A549 (cell line): Measurements from ENCODE around the gene RAB11FIP4. TPM values are rescaled to one million over a fixed set of nuclear protein-coding genes. Genes with fewer than 3 reads are reported as not detected.

ENCODE experiments used
- ATAC-seq, 2 experiments: fragments of 200-7000 bp in 1 of 2; fragments of >200 bp in 1 of 2; cut with Nextera tagmentation in 1 of 2; cut with Tn5 transposase in 1 of 2; 3 replicates each; pipeline versions ENCODE4 v1.8.0 to v1.9.1; 2018 to 2020; ENCODE audit warnings: mild to moderate bottlenecking in 1 of 2, moderate library complexity in 1 of 2
- CTCF ChIA-PET: fragments of 300-600 bp; sonication (Branson Sonifier 250); formaldehyde crosslinking; extraction: SDS; loops from one replicate; lab custom pipeline; 2021; ENCODE audit warnings: antibody characterized with exemption, inconsistent platforms; lab: Yijun Ruan, JAX
- POLR2A ChIA-PET: fragments of 350-600 bp; formaldehyde crosslinking; extraction: SDS; loops from one replicate; lab custom pipeline; 2021; ENCODE audit warnings: antibody characterized with exemption, inconsistent platforms; lab: Yijun Ruan, JAX
- DNase-seq, 2 experiments: peaks; one replicate each; pipeline versions ENCODE4 v3.0.0 to v3.0.0-alpha.2; 2011 to 2016; ENCODE audit warnings: low read depth in 1 of 2, low spot score in 1 of 2
- FAIRE-seq: peaks from 2 replicates; lab custom pipeline; 2011; peaks lifted over from hg19 to GRCh38; lab: Jason Lieb, UNC
- H3K27ac ChIP-seq, 2 experiments: fragments of >200 bp; sonication (Bioruptor Twin); formaldehyde crosslinking; 3 replicates each; pipeline ENCODE4 v1.5.1; 2016 to 2017
- H3K4me1 ChIP-seq: fragments of >200 bp; sonication (Bioruptor Twin); formaldehyde crosslinking; 3 replicates; pipeline ENCODE4 v1.6.1; 2016
- H3K4me2 ChIP-seq: fragments of >200 bp; sonication (Bioruptor Twin); formaldehyde crosslinking; 3 replicates; pipeline ENCODE4 v1.6.1; 2016
- H3K4me3 ChIP-seq: fragments of >200 bp; sonication (Bioruptor Twin); formaldehyde crosslinking; 3 replicates; pipeline ENCODE4 v1.5.1; 2016
- H3K9me3 ChIP-seq: fragments of >200 bp; sonication (Bioruptor Twin); formaldehyde crosslinking; 3 replicates; pipeline ENCODE4 v1.6.1; 2016
- BHLHE40 ChIP-seq: IDR thresholded peaks from 2 replicates; pipeline ENCODE4 v1.6.1; 2012; ENCODE audit warnings: low read depth, low read length, inconsistent platforms
- CHD2 ChIP-seq: fragments of 150-350 bp; IDR thresholded peaks from 2 replicates; pipeline ENCODE4 v1.6.1; 2014; ENCODE audit warnings: low read length; ENCODE audit not compliant: partially characterized antibody
- EHF ChIP-seq: fragments of 250-450 bp; sonication (Bioruptor Pico); IDR thresholded peaks from 2 replicates; pipeline ENCODE4 v1.5.0; 2020; ENCODE audit warnings: mild to moderate bottlenecking
- GATA3 ChIP-seq: IDR thresholded peaks from 2 replicates; pipeline ENCODE4 v1.6.1; 2012; ENCODE audit warnings: borderline replicate concordance
- HDAC2 ChIP-seq: fragments of 200-600 bp; sonication (generic); IDR thresholded peaks from 2 replicates; pipeline ENCODE4 v1.6.1; 2016
- HEYL ChIP-seq: fragments of 250-450 bp; sonication (Bioruptor Pico); IDR thresholded peaks from 2 replicates; pipeline ENCODE4 v1.8.0; 2021; ENCODE audit warnings: mild to moderate bottlenecking, moderate library complexity
- NFE2L2 ChIP-seq: fragments of 150-350 bp; conservative IDR thresholded peaks from 2 replicates; pipeline ENCODE4 v1.6.1; 2014; ENCODE audit warnings: low read length
- NR3C1 ChIP-seq: fragments of >200 bp; sonication (Bioruptor Twin); formaldehyde crosslinking; IDR thresholded peaks from 3 replicates; pipeline ENCODE4 v1.6.1; 2017
- PHF8 ChIP-seq: fragments of 200-600 bp; sonication (generic); IDR thresholded peaks from 2 replicates; pipeline ENCODE4 v1.6.1; 2016; ENCODE audit warnings: low read depth, mild to moderate bottlenecking, antibody characterized with exemption, moderate library complexity, borderline replicate concordance
- RARB ChIP-seq: fragments of 250-450 bp; sonication (Bioruptor Pico); IDR thresholded peaks from 2 replicates; pipeline ENCODE4 v1.8.0; 2021; ENCODE audit warnings: mild to moderate bottlenecking, moderate library complexity
- RNF2 ChIP-seq: fragments of 200-600 bp; sonication (generic); IDR thresholded peaks from 2 replicates; pipeline ENCODE4 v1.6.1; 2016; ENCODE audit warnings: low read depth, mild to moderate bottlenecking, antibody characterized with exemption, moderate library complexity, borderline replicate concordance
- SREBF2 ChIP-seq: fragments of 450-650 bp; IDR thresholded peaks from 2 replicates; pipeline ENCODE4 v1.6.1; 2014; ENCODE audit warnings: mild to moderate bottlenecking, moderate library complexity
- ZFP36 ChIP-seq: fragments of 450-650 bp; IDR thresholded peaks from 2 replicates; pipeline ENCODE4 v1.6.1; 2014; ENCODE audit warnings: borderline replicate concordance; ENCODE audit not compliant: partially characterized antibody
- ZNF302 ChIP-seq: fragments of 250-450 bp; sonication (Bioruptor Pico); IDR thresholded peaks from 2 replicates; pipeline ENCODE4 v1.9.0; 2021; ENCODE audit warnings: inconsistent platforms, mild to moderate bottlenecking, moderate library complexity
- ZSCAN20 ChIP-seq: fragments of 250-450 bp; sonication (Bioruptor Pico); IDR thresholded peaks from 2 replicates; pipeline ENCODE4 v1.8.0; 2022; ENCODE audit warnings: mild to moderate bottlenecking, moderate library complexity
- WGBS: methylation state at CpG from one replicate; pipeline ENCODE4 v1.1.6; 2017; ENCODE audit errors: missing lambda C conversion rate; 5-methylcytosine and 5-hydroxymethylcytosine counted together
- polyA plus RNA-seq, 4 experiments: library from polyadenylated mRNA; depleted of rRNA in 3 of 4; stranded (reverse); fragments of >200 nt; fragmentation: RNase III in 1 of 4; extraction: RNeasy Plus Mini Kit Qiagen cat#74134 plus additional on column Dnase treatment in 1 of 4; gene quantifications; 2 replicates in 3 of 4; 3 replicates in 1 of 4; pipeline ENCODE4 v1.2.3, GENCODE V29; 2011 to 2017
- TF ChIP-seq, protein P1 (sequence below): fragments of >200 bp; sonication (Bioruptor Twin); formaldehyde crosslinking; IDR thresholded peaks from 3 replicates; pipeline ENCODE4 v1.6.1; 2016

The RAB11FIP4 gene
- polyA plus RNA-seq, 2 of the 4 experiments (the other 2 are of a cell fraction): 1.9 to 3.5 TPM

DNA sequence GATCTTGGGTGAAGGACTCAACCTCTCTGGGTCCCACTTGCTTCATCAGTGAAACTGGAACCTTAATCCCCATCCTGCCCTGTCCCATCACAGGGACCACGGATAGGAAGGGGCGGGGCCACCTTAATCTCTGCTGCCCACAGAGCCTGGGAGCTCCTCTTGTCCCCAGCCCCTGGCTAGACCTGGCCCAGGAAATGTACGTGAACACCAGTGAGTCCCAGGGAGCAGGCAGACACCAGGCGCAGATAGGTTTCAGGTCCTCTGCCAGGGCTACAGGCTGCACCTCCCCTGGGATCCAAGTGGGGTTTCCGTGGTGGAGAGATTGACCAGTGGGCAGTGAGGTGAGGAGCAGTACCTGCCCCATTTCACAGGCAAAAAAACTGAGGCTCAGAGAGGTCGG lies 21.0 kb downstream of the RAB11FIP4 start:
- no peak for DNase-seq
- FAIRE-seq: no peak
- CTCF ChIA-PET: interaction anchor here (1.6 to 5.7 kb wide), 3 partner anchors 9 to 430 kb away, joined by 3 to 29 read pairs (median 6); no protein-coding TSS in a partner anchor
- TF ChIP-seq EHF (CRISPR knock-in tag) (no peak), ZFP36 (no peak), NR3C1 (no peak), SREBF2 (no peak)
- Histone ChIP-seq H3K4me2 (no peak overlapping the region), H3K9me3 (no peaks in the 10 kb centered on the region), H3K27ac (no peak overlapping the region), H3K4me1 (no peaks in the 10 kb centered on the region), H3K4me3 (no peak overlapping the region)
- WGBS: 40% methylated on average over 6 of the region's 6 CpGs
- POLR2A ChIA-PET: no interaction called here
- no peak for ATAC-seq

DNA sequence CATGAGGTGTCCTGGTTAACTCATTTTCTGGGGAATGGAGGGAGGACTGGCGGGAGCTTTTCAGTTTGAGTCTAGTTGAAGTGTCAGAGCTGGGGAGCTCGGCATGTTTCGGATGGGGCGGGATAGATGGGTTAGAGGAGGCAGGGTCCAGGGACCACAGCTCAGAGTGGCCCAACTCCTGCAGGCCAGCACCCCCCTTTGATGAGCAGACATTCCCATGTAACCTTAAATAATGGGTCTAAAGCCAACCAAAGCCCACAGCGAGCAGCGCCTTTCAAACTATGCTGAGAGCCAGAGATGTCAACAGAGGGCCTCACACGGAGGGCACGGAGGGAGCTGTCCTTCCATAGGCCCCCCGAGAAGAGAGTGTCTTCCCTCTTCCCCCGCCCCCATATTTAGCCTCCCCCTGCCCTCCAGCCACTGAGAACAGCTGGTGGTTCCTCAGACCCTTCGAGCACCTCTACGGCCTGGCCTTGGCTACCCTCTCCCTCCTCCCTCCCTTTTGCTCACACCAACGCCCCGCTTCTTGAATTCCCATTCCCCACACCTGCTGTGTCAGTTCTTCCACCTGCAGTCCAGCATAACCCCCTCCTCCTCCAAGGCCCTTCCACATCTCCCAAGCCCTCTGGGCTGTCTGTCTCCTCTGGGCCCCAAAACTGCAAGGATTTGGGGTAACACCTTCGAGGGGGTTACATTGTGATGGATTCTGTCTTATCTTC lies 21.8 kb downstream of the RAB11FIP4 start:
- no peaks in the 10 kb centered on the region for H3K4me1 ChIP-seq
- WGBS: 77% methylated on average over 14 of the region's 15 CpGs
- no peak overlapping the region for H3K4me2 ChIP-seq
- H3K9me3 ChIP-seq: no peaks in the 10 kb centered on the region
- TF ChIP-seq GATA3 (no peak), RARB (CRISPR knock-in tag) (no peak), CHD2 (no peak), NFE2L2 (no peak), PHF8 (no peak)
- TF ChIP-seq, protein P1, sequence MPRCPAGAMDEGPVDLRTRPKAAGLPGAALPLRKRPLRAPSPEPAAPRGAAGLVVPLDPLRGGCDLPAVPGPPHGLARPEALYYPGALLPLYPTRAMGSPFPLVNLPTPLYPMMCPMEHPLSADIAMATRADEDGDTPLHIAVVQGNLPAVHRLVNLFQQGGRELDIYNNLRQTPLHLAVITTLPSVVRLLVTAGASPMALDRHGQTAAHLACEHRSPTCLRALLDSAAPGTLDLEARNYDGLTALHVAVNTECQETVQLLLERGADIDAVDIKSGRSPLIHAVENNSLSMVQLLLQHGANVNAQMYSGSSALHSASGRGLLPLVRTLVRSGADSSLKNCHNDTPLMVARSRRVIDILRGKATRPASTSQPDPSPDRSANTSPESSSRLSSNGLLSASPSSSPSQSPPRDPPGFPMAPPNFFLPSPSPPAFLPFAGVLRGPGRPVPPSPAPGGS: no peak
- ATAC-seq: no peak
- CTCF ChIA-PET: interaction anchor here (1.6 to 5.9 kb wide), 5 partner anchors 9 to 429 kb away, joined by 3 to 29 read pairs (median 6); no protein-coding TSS in a partner anchor
- POLR2A ChIA-PET: no interaction called here
- H3K4me3 ChIP-seq: no peak overlapping the region
- H3K27ac ChIP-seq: no peak overlapping the region
- no peak for DNase-seq
- FAIRE-seq: no peak

DNA sequence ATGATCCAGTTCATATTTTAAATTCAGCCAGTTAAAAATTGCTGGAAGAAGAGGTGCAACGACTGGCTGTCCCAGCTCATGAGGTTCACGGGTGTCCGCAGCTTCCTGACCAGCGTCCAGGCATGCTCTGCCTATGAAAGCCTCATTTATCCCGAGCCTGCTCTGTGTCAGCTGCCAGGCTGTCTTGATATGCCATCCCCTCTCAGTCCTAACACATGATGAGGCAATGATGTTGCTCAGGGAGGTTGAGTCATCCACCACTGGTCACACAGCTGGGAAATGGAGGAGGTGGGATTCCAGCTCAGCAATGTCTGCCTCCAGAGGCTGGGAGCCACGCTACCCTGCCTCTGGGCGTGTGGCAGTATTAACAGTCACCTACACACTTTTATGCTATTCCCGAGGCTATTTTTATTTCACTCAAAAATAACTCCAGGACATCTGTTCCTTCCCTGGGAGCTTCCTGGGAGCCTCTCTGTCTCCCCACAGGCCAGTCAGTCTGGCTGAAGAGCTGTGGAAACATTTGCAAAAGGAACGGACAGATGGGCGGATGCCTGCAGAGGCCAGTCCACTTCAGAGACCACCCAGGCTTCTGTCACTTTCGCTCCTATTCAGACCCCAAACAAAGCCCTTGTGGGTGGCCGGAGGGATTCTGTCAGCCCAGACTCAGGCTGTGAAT lies 22.5 kb downstream of the RAB11FIP4 start:
- ChIA-PET CTCF (interaction anchor here (1.6 to 5.9 kb wide), 5 partner anchors 11 to 111 kb away, joined by 3 to 29 read pairs (median 4); no protein-coding TSS in a partner anchor), POLR2A (no interaction called here)
- ATAC-seq (peak in 1 of 2 experiments; percentile 34; a peak in 3 of 6 replicates), FAIRE-seq (no peak), DNase-seq (no peak)
- TF ChIP-seq ZNF302 (CRISPR knock-in tag) (no peak), HEYL (CRISPR knock-in tag) (no peak)
- no peak overlapping the region for H3K27ac ChIP-seq
- H3K4me1 ChIP-seq: no peaks in the 10 kb centered on the region; the same call in 2 of the 3 replicates
- no peak overlapping the region for H3K4me2 ChIP-seq
- H3K4me3 ChIP-seq: no peak overlapping the region
- no peaks in the 10 kb centered on the region for H3K9me3 ChIP-seq
- 57% methylated on average over 12 of the region's 12 CpGs for WGBS

- Histone ChIP-seq H3K4me1 (no peaks in the 10 kb centered on the region; the same call in 2 of the 3 replicates), H3K27ac (no peak overlapping the region), H3K4me3 (no peak overlapping the region), H3K4me2 (no peak overlapping the region), H3K9me3 (no peaks in the 10 kb centered on the region)
- no peak for DNase-seq
- FAIRE-seq: no peak
- 80% methylated on average over 5 of the region's 6 CpGs for WGBS
- no peak for ATAC-seq
- TF ChIP-seq ZSCAN20: no peak
- TF ChIP-seq HDAC2: no peak
- no peak for TF ChIP-seq RNF2
- TF ChIP-seq BHLHE40: no peak
- POLR2A ChIA-PET: no interaction called here
- CTCF ChIA-PET: interaction anchor here (1.6 to 5.9 kb wide), 5 partner anchors 11 to 111 kb away, joined by 3 to 29 read pairs (median 4); no protein-coding TSS in a partner anchor
Observed at GRCh38 chr17:31414550-31414918, 23.1 kb downstream of the RAB11FIP4 start.
